ENCODE results near the gene CCDC124.

- TF ChIP-seq CTCF (IDR thresholded peaks at IDR 0.05) = no peak
- TF ChIP-seq POLR2A (IDR thresholded peaks at IDR 0.05) = no peak
Measured at GRCh38 chr19:17966129-17966483, 33.3 kb downstream of the CCDC124 start.

Data from right lobe of liver (tissue), 4 donors.